DOHH2 (cell line): ENCODE data around the gene LPCAT2.

Experiments
- H3F3A ChIP-seq: fragments of 200-600 bp; sonication (generic), shearing (Covaris generic); 2 replicates; pipeline ENCODE4 v1.6.0; 2016; ENCODE audit warnings: antibody characterized with exemption, mild to moderate bottlenecking; ENCODE audit not compliant: control insufficient read depth, insufficient read depth
- H3K27ac ChIP-seq: fragments of 200-600 bp; sonication (generic); 2 replicates; pipeline ENCODE4 v1.5.1; 2014; ENCODE audit warnings: low read depth, mild to moderate bottlenecking, low read length, moderate library complexity
- H3K27me3 ChIP-seq: fragments of 200-600 bp; sonication (generic); 2 replicates; pipeline ENCODE4 v1.6.1; 2014; ENCODE audit warnings: mild to moderate bottlenecking, low read length, mixed read lengths; ENCODE audit not compliant: control insufficient read depth
- H3K36me3 ChIP-seq: fragments of 200-600 bp; sonication (generic); 2 replicates; pipeline ENCODE4 v1.6.1; 2014; ENCODE audit warnings: mild to moderate bottlenecking, low read length, moderate library complexity, mixed read lengths; ENCODE audit not compliant: control insufficient read depth
- H3K4me1 ChIP-seq: fragments of 200-600 bp; sonication (generic); 2 replicates; pipeline ENCODE4 v1.6.1; 2014; ENCODE audit warnings: mild to moderate bottlenecking, low read length, mixed read lengths; ENCODE audit not compliant: control insufficient read depth
- H3K4me2 ChIP-seq: fragments of 200-600 bp; sonication (generic); 2 replicates; pipeline ENCODE4 v1.6.0; 2014; ENCODE audit warnings: mild to moderate bottlenecking, low read length, moderate library complexity
- H3K4me3 ChIP-seq: fragments of 200-600 bp; sonication (generic); 2 replicates; pipeline ENCODE4 v1.5.1; 2014; ENCODE audit warnings: mild to moderate bottlenecking, low read length, mixed read lengths
- H3K79me2 ChIP-seq: fragments of 200-600 bp; sonication (generic); 2 replicates; pipeline ENCODE4 v1.6.1; 2014; ENCODE audit warnings: mild to moderate bottlenecking, low read length, mixed read lengths; ENCODE audit not compliant: control insufficient read depth
- H3K9me2 ChIP-seq: fragments of 200-600 bp; sonication (generic); replicated peaks from 2 replicates; pipeline ENCODE4 v1.6.1; 2014; ENCODE audit warnings: mild to moderate bottlenecking, low read length, mixed read lengths; ENCODE audit not compliant: control insufficient read depth
- H3K9me3 ChIP-seq: fragments of 200-600 bp; sonication (generic); 2 replicates; pipeline ENCODE4 v1.6.1; 2014; ENCODE audit warnings: antibody characterized with exemption, low read length, mixed read lengths; ENCODE audit not compliant: control insufficient read depth, insufficient read depth
- H4K20me1 ChIP-seq: fragments of 200-600 bp; sonication (generic); 2 replicates; pipeline ENCODE4 v1.6.0; 2014; ENCODE audit warnings: low read depth, mild to moderate bottlenecking, antibody characterized with exemption, low read length, moderate library complexity; ENCODE audit not compliant: control insufficient read depth, insufficient read depth
- EZH2phosphoT487 ChIP-seq: fragments of 200-600 bp; sonication (generic); IDR thresholded peaks from 2 replicates; pipeline ENCODE4 v1.6.1; 2017; ENCODE audit warnings: borderline replicate concordance, mild to moderate bottlenecking, antibody characterized with exemption, low read length, moderate library complexity, mixed read lengths
- TF ChIP-seq, protein P1 (sequence below): fragments of 200-600 bp; sonication (generic); IDR thresholded peaks from one replicate; pipeline ENCODE4 v1.5.1; 2014; ENCODE audit warnings: antibody characterized with exemption, mild to moderate bottlenecking, low read depth, low read length; ENCODE audit not compliant: poor library complexity, severe bottlenecking

The LPCAT2 gene

GRCh38 chr16:55572439-55572838, 63.6 kb downstream of the LPCAT2 start:
- H3F3A ChIP-seq: no peaks in the 10 kb centered on the region
- H3K9me2 ChIP-seq: no peaks in the 10 kb centered on the region
- H3K9me3 ChIP-seq: no peaks in the 10 kb centered on the region
- no peak overlapping the region for H3K27ac ChIP-seq
- H3K27me3 ChIP-seq: peaks cover 3% of the 10 kb centered on the region; the same call in 1 of the 2 replicates
- no peaks in the 10 kb centered on the region for H3K79me2 ChIP-seq
- no peaks in the 10 kb centered on the region for H4K20me1 ChIP-seq
- no peak overlapping the region for H3K4me3 ChIP-seq
- no peak for TF ChIP-seq EZH2phosphoT487
- TF ChIP-seq, protein P1, sequence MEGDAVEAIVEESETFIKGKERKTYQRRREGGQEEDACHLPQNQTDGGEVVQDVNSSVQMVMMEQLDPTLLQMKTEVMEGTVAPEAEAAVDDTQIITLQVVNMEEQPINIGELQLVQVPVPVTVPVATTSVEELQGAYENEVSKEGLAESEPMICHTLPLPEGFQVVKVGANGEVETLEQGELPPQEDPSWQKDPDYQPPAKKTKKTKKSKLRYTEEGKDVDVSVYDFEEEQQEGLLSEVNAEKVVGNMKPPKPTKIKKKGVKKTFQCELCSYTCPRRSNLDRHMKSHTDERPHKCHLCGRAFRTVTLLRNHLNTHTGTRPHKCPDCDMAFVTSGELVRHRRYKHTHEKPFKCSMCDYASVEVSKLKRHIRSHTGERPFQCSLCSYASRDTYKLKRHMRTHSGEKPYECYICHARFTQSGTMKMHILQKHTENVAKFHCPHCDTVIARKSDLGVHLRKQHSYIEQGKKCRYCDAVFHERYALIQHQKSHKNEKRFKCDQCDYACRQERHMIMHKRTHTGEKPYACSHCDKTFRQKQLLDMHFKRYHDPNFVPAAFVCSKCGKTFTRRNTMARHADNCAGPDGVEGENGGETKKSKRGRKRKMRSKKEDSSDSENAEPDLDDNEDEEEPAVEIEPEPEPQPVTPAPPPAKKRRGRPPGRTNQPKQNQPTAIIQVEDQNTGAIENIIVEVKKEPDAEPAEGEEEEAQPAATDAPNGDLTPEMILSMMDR: no peak
- no peak overlapping the region for H3K4me2 ChIP-seq
- H3K4me1 ChIP-seq: no peaks in the 10 kb centered on the region
- H3K36me3 ChIP-seq: no peaks in the 10 kb centered on the region

- no peaks in the 10 kb centered on the region for H3K9me2 ChIP-seq
- H3K36me3 ChIP-seq: no peaks in the 10 kb centered on the region
- H3K27ac ChIP-seq: no peak overlapping the region
- no peaks in the 10 kb centered on the region for H3K9me3 ChIP-seq
- no peak overlapping the region for H3K4me2 ChIP-seq
- H3K27me3 ChIP-seq: 0 out of 2 replicates have a peak, but pooled peaks cover 3% of the 10 kb centered on the region
- no peak overlapping the region for H3K4me3 ChIP-seq
- H3F3A ChIP-seq: no peaks in the 10 kb centered on the region
- H4K20me1 ChIP-seq: no peaks in the 10 kb centered on the region
- no peak for TF ChIP-seq EZH2phosphoT487
- TF ChIP-seq, protein P1: no peak
- no peaks in the 10 kb centered on the region for H3K4me1 ChIP-seq
- no peaks in the 10 kb centered on the region for H3K79me2 ChIP-seq
Observed at GRCh38 chr16:55574811-55575210, 65.9 kb downstream of the LPCAT2 start.

- no peaks in the 10 kb centered on the region for H4K20me1 ChIP-seq
- no peaks in the 10 kb centered on the region for H3K36me3 ChIP-seq
- H3K9me3 ChIP-seq: no peaks in the 10 kb centered on the region
- no peaks in the 10 kb centered on the region for H3K4me1 ChIP-seq
- no peak overlapping the region for H3K27ac ChIP-seq
- no peak overlapping the region for H3K4me2 ChIP-seq
- H3F3A ChIP-seq: no peaks in the 10 kb centered on the region
- no peaks in the 10 kb centered on the region for H3K9me2 ChIP-seq
- no peak overlapping the region for H3K4me3 ChIP-seq
- H3K27me3 ChIP-seq: 0 out of 2 replicates have a peak, but pooled peaks cover 3% of the 10 kb centered on the region
- no peaks in the 10 kb centered on the region for H3K79me2 ChIP-seq
- TF ChIP-seq, protein P1: no peak
- no peak for TF ChIP-seq EZH2phosphoT487
Observed at GRCh38 chr16:55575496-55575895, 66.6 kb downstream of the LPCAT2 start.
